NCI-H2171 (cell line): Measurements from ENCODE around the gene THBD.

Experiments used
- DNase-seq: peaks from one replicate; lab custom pipeline; 2025; lab: John Stamatoyannopoulos, UW

THBD gene

DNA sequence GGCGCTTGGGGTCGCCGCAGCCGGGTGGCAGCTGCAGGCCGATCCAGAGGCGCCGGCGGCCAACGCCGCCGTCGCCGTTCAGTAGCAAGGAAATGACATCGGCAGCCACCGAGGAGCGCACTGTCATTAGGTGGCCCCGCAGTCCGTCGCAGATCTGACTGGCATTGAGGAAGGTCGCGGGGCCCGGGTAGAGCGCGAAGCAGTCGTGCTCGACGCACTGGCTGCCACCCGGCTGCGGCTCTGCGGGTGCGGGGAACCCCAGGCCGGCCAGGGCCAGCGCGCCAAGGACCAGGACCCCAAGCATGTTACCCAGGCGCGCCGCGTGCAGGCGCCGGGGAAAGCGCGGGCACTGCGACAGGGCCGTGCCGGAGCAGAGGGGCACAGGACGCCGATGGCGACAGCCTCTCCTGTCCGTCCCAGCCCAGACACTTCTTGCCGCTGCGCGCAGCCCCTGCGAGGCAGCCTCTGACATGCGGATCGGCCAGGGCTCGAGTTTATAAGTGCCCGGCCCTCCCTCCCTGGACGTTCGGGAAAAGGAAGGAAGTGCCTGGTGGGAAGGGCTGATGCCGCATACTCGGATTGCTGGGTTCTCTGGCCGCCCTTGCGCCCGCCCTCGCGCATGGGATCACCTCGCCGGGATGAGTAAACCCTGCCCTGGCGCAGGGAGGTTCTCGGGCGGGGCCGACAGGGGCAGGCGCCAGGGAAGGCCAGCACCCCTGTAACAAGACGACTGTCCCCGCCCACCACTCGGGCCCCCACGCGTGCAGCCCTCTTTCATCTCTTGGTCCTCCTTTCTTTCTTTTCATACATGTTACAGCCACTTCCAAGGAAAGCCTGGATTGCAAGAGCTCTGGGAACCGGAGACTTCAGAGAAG, at the start of gene THBD:
THBD (minus strand) TSS at position 472 of the 875 bp plus-strand sequence; CDS start at position 304, 168 bp downstream.
- no peak for DNase-seq

DNA sequence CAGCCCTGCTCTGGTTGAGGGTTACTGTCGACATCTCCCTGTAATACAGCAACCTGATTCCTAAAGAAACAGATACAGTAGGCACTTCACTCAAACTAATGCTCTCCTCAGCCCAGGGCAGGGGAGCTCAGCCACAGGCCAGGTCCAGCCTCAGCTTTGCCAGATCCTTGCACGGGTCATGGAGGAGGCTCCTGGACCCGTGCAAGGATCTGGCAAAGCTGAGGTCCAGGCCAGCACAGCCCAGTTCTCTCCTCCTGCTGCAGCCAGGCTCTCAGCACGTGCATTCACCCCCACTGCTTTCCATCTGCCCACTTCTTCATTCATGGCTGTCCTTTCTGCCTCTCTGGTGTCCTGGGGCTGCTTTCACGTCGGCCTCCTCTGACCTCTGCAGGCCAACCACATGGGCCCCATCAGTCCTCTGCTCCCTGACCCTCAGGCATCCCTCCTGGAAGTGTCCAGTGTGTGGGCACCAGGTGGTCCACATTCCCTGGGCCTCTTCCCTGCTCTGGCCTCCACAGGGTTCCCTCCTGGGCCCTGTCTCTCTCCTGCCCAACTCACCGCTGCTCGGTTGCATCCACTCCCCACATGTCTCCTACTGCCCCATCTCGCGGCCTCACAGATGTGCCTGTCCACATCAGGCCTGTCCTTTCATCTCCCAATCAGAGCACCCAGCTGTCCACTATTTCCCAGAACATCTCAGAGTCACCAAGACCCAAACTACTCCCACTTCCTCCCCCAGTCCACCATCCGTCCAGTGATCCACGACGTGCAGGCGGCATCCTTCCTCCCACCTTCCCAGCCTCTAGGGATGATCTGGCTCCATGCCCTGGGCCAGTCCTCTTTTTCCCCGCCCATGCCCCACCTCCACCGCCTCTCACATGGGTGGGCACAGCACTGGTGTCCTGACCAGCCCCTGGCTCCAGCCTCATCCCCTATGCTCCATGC, 48.4 kb upstream of the THBD start:
- DNase-seq, result no peak

DNA sequence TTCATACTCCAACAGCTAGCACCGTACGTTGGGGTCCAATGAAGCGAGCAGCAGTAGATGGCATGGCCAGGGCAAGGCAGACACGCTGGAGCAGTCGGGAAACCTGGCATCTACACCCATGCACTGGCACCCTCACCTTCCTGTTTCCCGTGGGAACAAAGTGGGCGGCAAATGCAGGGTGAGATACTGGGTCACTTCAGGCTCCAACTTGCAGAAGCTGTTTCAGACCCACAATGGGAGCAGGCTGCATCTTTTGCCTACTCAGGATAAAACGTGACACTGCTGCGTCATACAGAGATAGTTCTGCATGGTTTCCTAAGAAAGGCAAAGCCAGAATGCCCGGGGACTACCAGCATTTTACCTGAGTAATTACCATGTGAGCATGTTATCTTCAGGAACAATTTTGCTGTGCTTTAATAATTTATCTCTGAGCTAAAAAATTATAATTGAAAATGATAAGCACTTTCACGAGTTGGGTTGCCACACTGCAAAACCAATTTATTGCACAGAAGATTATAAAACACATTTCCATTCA, 47.6 kb upstream of the THBD start:
- no peak for DNase-seq

DNA sequence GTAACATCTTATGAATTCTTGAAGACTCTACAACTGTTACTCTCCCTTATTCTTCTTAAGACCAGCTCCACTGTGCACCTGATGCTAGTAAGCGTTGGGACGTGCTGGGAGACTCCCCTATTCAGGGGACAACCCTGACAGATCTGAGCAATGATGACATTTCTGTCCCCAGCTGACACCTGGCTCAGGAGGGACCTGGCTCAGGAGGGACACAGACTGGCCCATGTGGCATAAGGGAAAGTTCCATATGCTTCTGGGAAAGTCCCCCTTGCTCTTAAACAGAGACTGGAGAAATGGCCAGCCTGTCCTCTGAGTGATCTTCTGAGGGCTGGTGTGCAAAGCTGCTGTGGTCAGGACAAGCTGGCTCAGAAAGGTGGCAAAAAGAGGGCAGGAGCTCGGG, 46.6 kb upstream of the THBD start:
- no peak for DNase-seq

- no peak for DNase-seq
Observed at GRCh38 chr20:23095499-23095898, 46.0 kb upstream of the THBD start.

DNA sequence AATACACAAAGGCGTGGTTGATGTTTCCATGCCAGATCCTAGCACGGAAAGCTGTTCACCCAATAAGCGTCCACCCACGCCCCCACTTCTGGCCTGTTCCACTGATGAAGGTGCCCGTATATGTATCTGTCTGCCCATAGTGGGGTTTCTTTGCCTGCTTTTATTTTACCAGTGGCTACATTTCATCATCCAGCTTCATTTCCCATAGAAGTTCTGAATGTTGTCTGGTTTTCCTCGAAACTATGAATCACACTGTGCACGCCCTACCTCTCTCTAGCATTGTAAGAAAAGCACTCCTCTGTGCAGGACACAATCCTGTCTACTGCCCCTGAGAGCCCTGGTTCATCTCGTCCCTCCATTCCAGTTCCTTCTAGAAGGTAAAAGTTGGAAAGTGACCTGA, 45.5 kb upstream of the THBD start:
- DNase-seq, result no peak

DNA sequence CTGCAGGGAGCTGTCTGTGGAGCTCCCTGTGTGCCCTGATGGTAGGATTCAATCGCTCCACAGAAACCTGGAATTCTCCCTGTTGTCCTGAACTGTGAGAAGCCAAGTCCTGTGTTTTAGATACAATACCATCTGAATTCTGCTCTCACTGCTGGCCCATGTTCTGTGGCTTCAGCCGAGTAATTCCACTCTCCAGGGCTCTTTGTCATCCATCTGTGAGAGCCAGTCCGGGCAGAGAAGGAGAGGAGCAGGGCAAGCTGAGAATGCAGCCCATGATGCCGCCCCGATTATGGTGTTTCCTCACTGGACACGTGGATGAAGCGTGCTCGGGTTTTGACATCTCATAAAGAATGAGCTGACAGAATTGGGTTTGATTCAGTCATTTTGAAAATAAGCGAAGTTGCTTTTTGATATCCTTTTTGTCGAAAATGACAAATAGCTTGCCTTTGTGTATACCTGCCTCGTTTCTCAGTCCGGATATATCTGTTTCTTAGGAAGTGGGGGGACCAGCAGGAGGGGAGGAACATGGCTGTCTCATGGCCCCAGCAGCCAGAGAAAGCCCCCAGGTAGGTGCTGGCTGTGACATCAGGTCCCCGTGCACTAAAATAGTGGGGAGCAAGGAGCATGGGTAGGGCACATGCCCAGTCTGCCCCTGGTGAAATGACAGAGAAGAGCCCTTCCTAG, 44.9 kb upstream of the THBD start:
- no peak for DNase-seq

GRCh38 chr20:23093613-23094012, 44.1 kb upstream of the THBD start:
- no peak for DNase-seq

GRCh38 chr20:23092861-23093495, 43.5 kb upstream of the THBD start:
- no peak for DNase-seq

DNA sequence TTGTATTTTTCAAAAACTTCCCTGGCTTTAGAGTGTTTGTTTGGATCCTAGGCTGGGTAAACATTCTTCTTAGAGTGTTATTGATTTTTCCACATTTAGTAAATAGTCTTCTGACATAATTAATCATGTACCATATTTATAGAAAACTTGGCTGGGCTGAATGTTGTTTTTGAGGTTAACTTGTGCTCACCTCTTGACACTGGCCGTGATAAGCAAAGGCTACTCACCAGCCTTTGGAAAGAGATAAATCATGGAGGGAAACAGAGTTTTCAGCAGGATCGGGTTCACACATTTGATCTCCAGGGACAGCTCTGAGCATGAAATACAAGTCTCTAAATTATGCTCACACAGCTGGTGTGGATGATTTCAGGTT, 42.9 kb upstream of the THBD start:
- no peak for DNase-seq

DNA sequence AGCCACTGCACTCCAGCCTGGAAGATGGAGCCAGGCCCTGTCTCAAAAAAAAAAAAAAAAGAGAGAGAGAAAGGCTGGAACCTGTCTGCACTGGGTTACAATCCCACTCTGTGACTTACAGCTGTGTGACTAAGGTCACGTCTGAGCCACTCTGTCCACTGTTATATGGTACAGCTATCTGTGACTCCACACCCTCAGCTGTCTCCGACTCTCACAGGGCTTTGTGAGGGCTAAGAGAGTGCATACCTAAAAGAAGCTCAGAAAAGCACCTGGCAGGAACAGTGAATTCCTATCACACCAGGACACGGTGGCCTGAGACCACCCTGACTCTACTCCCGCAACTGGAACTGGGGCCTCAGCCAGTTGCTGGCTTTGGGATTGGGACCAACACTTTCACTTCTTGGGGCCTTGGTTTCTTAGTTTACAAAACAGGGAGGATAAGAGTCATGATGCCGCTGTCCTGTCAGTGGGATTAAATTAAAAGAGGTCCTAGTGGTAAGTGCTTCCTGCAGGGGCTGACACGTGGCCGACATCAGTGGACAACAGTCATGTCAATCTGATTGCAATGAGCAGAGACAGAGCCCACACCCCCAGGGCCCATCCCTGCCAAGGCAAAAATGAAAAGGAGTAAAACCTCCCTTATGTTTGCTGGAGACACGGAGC, 42.4 kb upstream of the THBD start:
- DNase-seq, result no peak

GRCh38 chr20:23090878-23091277, 41.4 kb upstream of the THBD start:
- DNase-seq, result no peak

DNA sequence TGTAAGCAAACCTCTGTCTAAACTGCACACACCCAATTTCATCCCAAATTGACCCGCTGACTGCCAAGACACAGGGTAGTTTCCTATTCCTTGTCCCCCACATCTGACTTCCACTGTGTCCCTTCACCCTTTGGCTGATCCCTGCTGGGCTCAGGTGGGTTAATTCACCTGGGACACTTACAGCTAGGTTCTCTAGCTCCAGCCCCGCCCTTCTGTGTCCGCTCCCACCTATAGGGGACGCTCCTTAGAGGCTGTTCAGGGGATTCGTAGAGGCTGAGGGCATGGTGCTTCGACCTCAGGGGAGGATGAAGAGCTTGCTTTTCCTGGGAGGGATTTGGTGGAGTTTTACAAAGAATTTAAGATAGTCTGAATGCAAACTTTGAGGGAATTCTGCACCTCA, 40.7 kb upstream of the THBD start:
- no peak for DNase-seq

- no peak for DNase-seq
Observed at GRCh38 chr20:23088866-23089265, 39.4 kb upstream of the THBD start.

DNA sequence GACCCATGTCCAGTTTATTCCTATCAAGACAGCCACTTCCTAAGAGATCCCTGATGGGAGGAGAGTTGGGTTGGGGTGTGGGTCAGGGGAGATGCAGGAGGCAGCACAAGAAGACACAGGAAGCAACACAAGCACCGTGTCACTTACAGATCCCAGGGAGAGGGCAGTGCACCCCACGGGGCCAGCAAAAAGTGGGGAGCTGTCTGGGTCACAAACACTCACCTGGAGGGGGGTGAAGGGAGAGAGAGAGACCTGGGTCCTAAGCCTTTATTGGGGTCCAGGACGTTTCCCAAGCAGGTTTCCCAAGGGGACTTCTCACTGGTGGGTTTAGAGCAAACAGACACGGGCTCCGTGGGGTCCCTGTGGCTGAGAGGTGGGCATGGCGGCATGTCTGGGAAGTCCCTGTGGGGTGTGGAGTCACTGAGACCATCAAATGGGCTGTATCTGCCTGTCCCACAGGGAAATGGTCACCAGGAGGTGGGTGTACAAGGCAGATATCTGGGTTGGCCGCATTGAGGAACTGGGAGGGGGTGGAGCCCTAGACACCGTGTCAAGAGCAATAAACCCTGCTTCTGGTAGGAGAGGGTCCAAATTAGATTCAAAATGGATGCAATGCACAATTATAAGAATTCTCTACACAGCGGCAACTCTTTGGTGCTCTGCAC, 38.2 kb upstream of the THBD start:
- no peak for DNase-seq

- no peak for DNase-seq
Observed at GRCh38 chr20:23086931-23087411, 37.5 kb upstream of the THBD start.

GRCh38 chr20:23086056-23086566, 36.6 kb upstream of the THBD start, which contains the start of gene CD93:
Gene CD93 (minus strand): TSS chr20:23086324. CDS start chr20:23086192, 132 bp downstream.
- no peak for DNase-seq

GRCh38 chr20:23085436-23086055, 36.1 kb upstream of the THBD start:
- no peak for DNase-seq

DNA sequence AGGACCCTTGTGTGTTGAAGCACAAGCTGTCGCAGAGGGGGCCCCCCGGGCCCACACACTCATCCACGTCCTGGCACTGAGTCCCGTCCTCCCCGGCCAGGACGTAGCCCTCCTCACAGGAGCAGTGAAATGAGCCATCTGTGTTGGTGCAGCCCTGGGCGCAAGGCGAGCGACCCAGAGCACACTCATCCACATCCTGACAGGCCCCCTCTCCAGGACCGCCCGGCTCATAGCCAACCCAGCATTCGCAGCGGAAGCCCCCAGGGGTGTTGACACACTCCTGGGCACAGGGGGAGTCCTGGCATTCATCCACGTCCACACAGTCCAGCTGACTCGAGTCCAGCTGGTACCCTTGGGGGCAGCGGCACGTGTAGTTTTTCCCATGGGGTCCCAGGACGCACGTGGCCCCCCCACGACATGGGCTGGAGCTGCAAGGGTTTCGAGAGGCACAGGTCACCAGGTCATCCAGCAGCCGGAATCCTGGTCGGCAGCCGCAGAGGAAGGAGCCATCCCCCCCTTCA, 35.4 kb upstream of the THBD start:
- DNase-seq, result no peak
